GM19099 (cell line): ENCODE results near the gene PRKD3.

Experiments used
- POLR2A ChIP-seq: IDR thresholded peaks from 3 replicates; pipeline ENCODE4 v1.6.1; 2011; ENCODE audit warnings: low read depth; ENCODE audit not compliant: insufficient read length; ENCODE audit errors: extremely low read depth

PRKD3 gene

GRCh38 chr2:37350034-37350433, 25.4 kb upstream of the PRKD3 start:
- TF ChIP-seq POLR2A: no peak

- no peak for TF ChIP-seq POLR2A
Measured at GRCh38 chr2:37349231-37349860, 24.7 kb upstream of the PRKD3 start.

GRCh38 chr2:37348155-37348554, 23.5 kb upstream of the PRKD3 start:
- no peak for TF ChIP-seq POLR2A

- TF ChIP-seq POLR2A: no peak
Measured at GRCh38 chr2:37344453-37345361, 20.1 kb upstream of the PRKD3 start, which contains the start of gene QPCT. Gene QPCT (plus strand): TSS chr2:37344630. CDS start chr2:37344732, 102 bp downstream.

GRCh38 chr2:37343537-37344434, 19.2 kb upstream of the PRKD3 start:
- no peak for TF ChIP-seq POLR2A

GRCh38 chr2:37342591-37343220, 18.1 kb upstream of the PRKD3 start:
- TF ChIP-seq POLR2A: no peak

GRCh38 chr2:37340637-37341036, 16.0 kb upstream of the PRKD3 start:
- TF ChIP-seq POLR2A: no peak

GRCh38 chr2:37338933-37339332, 14.3 kb upstream of the PRKD3 start:
- TF ChIP-seq POLR2A: no peak

- no peak for TF ChIP-seq POLR2A
Measured at GRCh38 chr2:37337620-37338280, 13.1 kb upstream of the PRKD3 start.

- no peak for TF ChIP-seq POLR2A
Measured at GRCh38 chr2:37335604-37336003, 11.0 kb upstream of the PRKD3 start.

GRCh38 chr2:37333256-37333655, 8.6 kb upstream of the PRKD3 start:
- TF ChIP-seq POLR2A: no peak

- no peak for TF ChIP-seq POLR2A
Measured at GRCh38 chr2:37332560-37332959, 7.9 kb upstream of the PRKD3 start.

- no peak for TF ChIP-seq POLR2A
Measured at GRCh38 chr2:37330681-37331080, 6.0 kb upstream of the PRKD3 start.
